Cardiac fibroblast (primary cell): ENCODE data around the gene DCAF4.

Experiments
- DNase-seq, 2 donors: peaks; one replicate each; pipeline versions ENCODE4 v3.0.0 to v3.0.0-alpha.2; 2010; ENCODE audit warnings: low read depth in 2 of 2
- H3K4me3 ChIP-seq, 2 donors: replicated peaks in 1 of 2; 1 replicate in 1 of 2; 2 replicates in 1 of 2; pipeline ENCODE4 v1.5.1; 2011; ENCODE audit warnings: low read depth in 2 of 2, low read length in 2 of 2, mild to moderate bottlenecking in 2 of 2, moderate library complexity in 1 of 2
- TF ChIP-seq, protein P1 (sequence below): IDR thresholded peaks from one replicate; pipeline ENCODE4 v1.5.1; 2011; ENCODE audit warnings: low read depth, mild to moderate bottlenecking, low read length, inconsistent platforms

DCAF4 gene

GRCh38 chr14:72903716-72904115 is 22.5 kb upstream of the DCAF4 start:
- no peak for DNase-seq
- TF ChIP-seq, protein P1, sequence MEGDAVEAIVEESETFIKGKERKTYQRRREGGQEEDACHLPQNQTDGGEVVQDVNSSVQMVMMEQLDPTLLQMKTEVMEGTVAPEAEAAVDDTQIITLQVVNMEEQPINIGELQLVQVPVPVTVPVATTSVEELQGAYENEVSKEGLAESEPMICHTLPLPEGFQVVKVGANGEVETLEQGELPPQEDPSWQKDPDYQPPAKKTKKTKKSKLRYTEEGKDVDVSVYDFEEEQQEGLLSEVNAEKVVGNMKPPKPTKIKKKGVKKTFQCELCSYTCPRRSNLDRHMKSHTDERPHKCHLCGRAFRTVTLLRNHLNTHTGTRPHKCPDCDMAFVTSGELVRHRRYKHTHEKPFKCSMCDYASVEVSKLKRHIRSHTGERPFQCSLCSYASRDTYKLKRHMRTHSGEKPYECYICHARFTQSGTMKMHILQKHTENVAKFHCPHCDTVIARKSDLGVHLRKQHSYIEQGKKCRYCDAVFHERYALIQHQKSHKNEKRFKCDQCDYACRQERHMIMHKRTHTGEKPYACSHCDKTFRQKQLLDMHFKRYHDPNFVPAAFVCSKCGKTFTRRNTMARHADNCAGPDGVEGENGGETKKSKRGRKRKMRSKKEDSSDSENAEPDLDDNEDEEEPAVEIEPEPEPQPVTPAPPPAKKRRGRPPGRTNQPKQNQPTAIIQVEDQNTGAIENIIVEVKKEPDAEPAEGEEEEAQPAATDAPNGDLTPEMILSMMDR, result no peak
- no peak overlapping the region for H3K4me3 ChIP-seq

DNA sequence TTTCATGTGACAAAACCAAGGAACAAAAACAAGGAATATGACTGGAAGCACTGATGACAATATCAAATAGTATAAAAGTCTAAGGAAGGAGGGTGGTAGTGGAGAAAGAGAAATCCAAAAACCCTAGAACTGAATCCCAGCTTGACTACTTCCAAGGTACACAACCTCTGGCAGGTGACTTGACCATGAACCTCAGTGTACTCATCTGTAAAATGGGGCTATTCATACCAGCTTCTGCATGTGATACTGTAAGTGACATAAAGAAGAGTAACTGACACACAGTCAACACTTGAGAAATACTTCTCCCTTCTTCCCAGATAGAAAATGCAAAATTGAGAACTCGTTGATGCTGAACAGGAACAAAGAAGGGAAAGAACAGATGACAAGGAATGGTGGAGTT is 22.0 kb upstream of the DCAF4 start:
- TF ChIP-seq, protein P1, result no peak
- no peak overlapping the region for H3K4me3 ChIP-seq
- DNase-seq, result no peak

DNA sequence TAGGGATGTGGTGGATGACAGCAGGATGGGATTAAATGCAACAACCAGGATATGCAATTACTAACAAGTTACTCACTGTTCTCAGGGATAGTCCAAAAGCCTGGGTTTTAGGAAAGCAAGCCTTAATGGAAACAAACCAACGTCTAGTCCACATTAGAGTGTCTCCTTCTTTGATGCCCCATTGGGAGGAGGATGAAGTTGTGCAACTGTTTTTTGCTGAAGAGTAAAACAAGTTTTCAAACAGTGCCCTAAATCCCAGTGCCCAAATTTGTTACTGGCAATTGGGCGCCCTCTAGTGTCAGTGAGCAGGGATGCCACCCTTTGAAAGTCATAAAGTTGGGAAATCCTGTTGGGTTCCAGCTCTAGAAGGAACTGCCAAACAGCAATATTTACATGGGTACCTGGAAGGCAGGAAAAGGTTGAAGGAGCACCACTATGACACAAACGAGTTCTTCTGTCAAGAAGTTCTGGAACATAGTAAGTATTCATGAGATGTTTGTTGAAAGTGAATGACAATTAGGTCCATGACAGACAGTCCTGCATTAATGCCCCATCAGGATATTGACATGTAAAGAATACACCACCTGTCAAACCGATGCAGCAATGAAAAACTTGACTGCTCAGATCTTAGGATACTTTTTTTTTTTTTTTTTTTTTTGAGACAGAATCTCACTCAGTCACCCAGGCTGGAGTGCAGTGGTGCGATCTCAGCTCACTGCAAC is 21.3 kb upstream of the DCAF4 start:
- peak; percentile 87 to 88 for DNase-seq
- TF ChIP-seq, protein P1, result peak; percentile 92

GRCh38 chr14:72906316-72906715 is 19.9 kb upstream of the DCAF4 start:
- H3K4me3 ChIP-seq, result no peak overlapping the region
- peak; percentile 31 to 75 for DNase-seq
- TF ChIP-seq, protein P1, result no peak

More for the DNA sequence above, 21.3 kb upstream of the DCAF4 start:
- no peak overlapping the region for H3K4me3 ChIP-seq

DNA sequence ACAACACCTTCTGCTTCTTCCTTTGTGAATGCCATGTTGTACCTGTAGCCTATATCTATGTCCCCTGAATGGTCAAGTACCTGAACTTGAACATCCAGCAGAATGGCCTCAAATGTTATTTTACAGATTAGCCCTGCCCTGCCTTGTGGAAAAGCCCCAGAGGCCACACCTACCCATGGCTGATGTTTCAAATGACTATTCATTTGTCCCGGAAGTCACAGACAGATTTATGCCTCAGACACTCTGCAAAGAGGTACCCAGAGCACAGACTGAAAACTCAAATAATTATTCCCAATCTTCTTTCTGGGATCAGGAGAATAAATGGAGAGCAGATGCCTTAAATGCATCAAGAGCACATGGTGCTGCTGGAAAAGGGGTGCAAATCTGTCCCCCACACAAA is 19.4 kb upstream of the DCAF4 start:
- DNase-seq, result no peak
- H3K4me3 ChIP-seq, result no peak overlapping the region
- TF ChIP-seq, protein P1, result no peak

GRCh38 chr14:72907886-72908285 is 18.4 kb upstream of the DCAF4 start:
- H3K4me3 ChIP-seq, result no peak overlapping the region
- DNase-seq, result peak in 1 of 2 donors; percentile 70
- TF ChIP-seq, protein P1, result no peak

DNA sequence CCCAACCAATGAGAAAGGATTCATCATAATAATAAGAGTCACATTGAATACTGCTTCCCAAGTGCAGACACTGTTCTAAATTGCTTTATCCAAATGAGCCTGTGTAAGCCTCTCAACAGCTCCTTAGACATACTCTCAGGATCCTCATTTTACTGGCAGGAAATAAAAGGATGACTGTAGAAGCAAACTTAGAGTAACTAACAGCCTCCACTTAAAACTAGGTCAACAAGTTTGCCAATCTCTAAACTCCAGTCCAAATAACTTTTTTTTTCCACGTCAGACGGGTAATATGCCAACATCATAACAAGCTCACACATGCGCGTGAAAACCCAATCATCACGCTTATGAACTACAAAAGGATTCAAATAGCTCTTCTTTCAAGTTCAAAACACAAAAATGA is 17.1 kb upstream of the DCAF4 start:
- TF ChIP-seq, protein P1, result no peak
- DNase-seq, result no peak

More for the DNA sequence above, 17.1 kb upstream of the DCAF4 start:
- no peak overlapping the region for H3K4me3 ChIP-seq
